Lower leg skin (tissue), 3 donors: ENCODE measurements around the gene NIBAN1.

Experiments used
- CTCF ChIP-seq, 3 donors: fragments of 450-650 bp; IDR thresholded peaks; one replicate each; pipeline ENCODE4 v1.5.1; 2016; ENCODE audit warnings: antibody characterized with exemption in 3 of 3, mild to moderate bottlenecking in 3 of 3, moderate library complexity in 2 of 3
- POLR2A ChIP-seq, 2 donors: fragments of 450-650 bp; IDR thresholded peaks; one replicate each; pipeline ENCODE4 v1.6.1; 2016 to 2017; ENCODE audit warnings: antibody characterized with exemption in 2 of 2, mild to moderate bottlenecking in 1 of 2, moderate library complexity in 1 of 2

- TF ChIP-seq CTCF (IDR thresholded peaks at IDR 0.05), result no peak
- TF ChIP-seq POLR2A (IDR thresholded peaks at IDR 0.05), result no peak
Observed at GRCh38 chr1:184974056-184974836, at the start of gene NIBAN1.
